HG03442 (cell line): ENCODE results near the gene MMP25.
"Not testable (repeated sequence)": the region's sequence is repeated elsewhere in the genome, so short reads cannot be mapped to it uniquely, and the experiment has no call there.

Experiments used
- ATAC-seq: cut with Tn5 transposase; IDR thresholded peaks from one replicate; pipeline ENCODE4 v1.9.1; 2021; ENCODE audit warnings: mild to moderate bottlenecking, moderate library complexity; ENCODE audit not compliant: unreplicated experiment

MMP25 gene

GRCh38 chr16:3029491-3030221, 16.7 kb upstream of the MMP25 start:
- ATAC-seq: no peak

GRCh38 chr16:3030222-3031212, 15.8 kb upstream of the MMP25 start:
- ATAC-seq: no peak

GRCh38 chr16:3032624-3033023, 13.7 kb upstream of the MMP25 start:
- ATAC-seq: no peak

- ATAC-seq: no peak
Observed at GRCh38 chr16:3035289-3035971, 10.9 kb upstream of the MMP25 start.

- ATAC-seq: no peak
Observed at GRCh38 chr16:3035972-3036725, 10.2 kb upstream of the MMP25 start.

GRCh38 chr16:3036726-3037315, 9.5 kb upstream of the MMP25 start, which contains the start of gene BICDL2:
TSS of gene BICDL2 (minus strand) at chr16:3036944. CDS start at chr16:3035496, 1,448 bp downstream.
- no peak for ATAC-seq

GRCh38 chr16:3038256-3038655, 8.1 kb upstream of the MMP25 start:
- no peak for ATAC-seq

- ATAC-seq: no peak
Observed at GRCh38 chr16:3038896-3039295, 7.5 kb upstream of the MMP25 start.

GRCh38 chr16:3042376-3042775, 4.0 kb upstream of the MMP25 start:
- no peak for ATAC-seq

- ATAC-seq: no peak
Observed at GRCh38 chr16:3044708-3045107, 1.7 kb upstream of the MMP25 start.

- ATAC-seq: no peak
Observed at GRCh38 chr16:3046641-3047386, 453 bp downstream of the MMP25 start.

- no peak for ATAC-seq
Observed at GRCh38 chr16:3047387-3047720, 993 bp downstream of the MMP25 start.

- no peak for ATAC-seq
Observed at GRCh38 chr16:3049921-3050481, 3.6 kb downstream of the MMP25 start.

- no peak for ATAC-seq
Observed at GRCh38 chr16:3050487-3050886, 4.1 kb downstream of the MMP25 start.

- no peak for ATAC-seq
Observed at GRCh38 chr16:3051009-3051408, 4.6 kb downstream of the MMP25 start.

GRCh38 chr16:3051494-3051893, 5.1 kb downstream of the MMP25 start:
- no peak for ATAC-seq

- ATAC-seq: not testable (repeated sequence)
Observed at GRCh38 chr16:3052571-3053329, 6.4 kb downstream of the MMP25 start.

GRCh38 chr16:3053330-3053710, 7.0 kb downstream of the MMP25 start:
- ATAC-seq: not testable (repeated sequence)
